CD4-positive, alpha-beta T cell treated with Interleukin-15 for 4 hours (primary cell): Measurements from ENCODE around the gene TMEM53.
"Not testable (repeated sequence)": the region's sequence is repeated elsewhere in the genome, so short reads cannot be mapped to it uniquely, and the experiment has no call there.

Source experiments
- DNase-seq: peaks from one replicate; pipeline ENCODE4 v3.0.0-alpha.2; 2020; ENCODE audit warnings: low spot score

TMEM53 gene

GRCh38 chr1:44672254-44672955, 1.9 kb downstream of the TMEM53 start:
- DNase-seq, result peak; percentile 28

GRCh38 chr1:44670751-44671640, 3.3 kb downstream of the TMEM53 start:
- no peak for DNase-seq

GRCh38 chr1:44666719-44667118, 7.6 kb downstream of the TMEM53 start:
- not testable (repeated sequence) for DNase-seq

- DNase-seq, result no peak
Observed at GRCh38 chr1:44664730-44665370, 9.4 kb downstream of the TMEM53 start.

GRCh38 chr1:44663417-44663816, 10.9 kb downstream of the TMEM53 start:
- no peak for DNase-seq

GRCh38 chr1:44662683-44663030, 11.6 kb downstream of the TMEM53 start:
- DNase-seq, result no peak

GRCh38 chr1:44661781-44662682, 12.2 kb downstream of the TMEM53 start:
- DNase-seq, result no peak

- no peak for DNase-seq
Observed at GRCh38 chr1:44660176-44660575, 14.1 kb downstream of the TMEM53 start.

- no peak for DNase-seq
Observed at GRCh38 chr1:44659566-44659965, 14.7 kb downstream of the TMEM53 start.

- no peak for DNase-seq
Observed at GRCh38 chr1:44655609-44656008, 18.7 kb downstream of the TMEM53 start.

- DNase-seq, result no peak
Observed at GRCh38 chr1:44654621-44655187, 19.6 kb downstream of the TMEM53 start.

- DNase-seq, result no peak
Observed at GRCh38 chr1:44653107-44653964, 20.9 kb downstream of the TMEM53 start.

GRCh38 chr1:44652445-44653106, 21.7 kb downstream of the TMEM53 start:
- peak; percentile 79 for DNase-seq

GRCh38 chr1:44651069-44651468, 23.2 kb downstream of the TMEM53 start:
- DNase-seq, result no peak

GRCh38 chr1:44650159-44650831, 24.0 kb downstream of the TMEM53 start:
- no peak for DNase-seq

- DNase-seq, result no peak
Observed at GRCh38 chr1:44649788-44650158, 24.5 kb downstream of the TMEM53 start.

GRCh38 chr1:44648529-44649250, 25.6 kb downstream of the TMEM53 start:
- no peak for DNase-seq

GRCh38 chr1:44647896-44648295, 26.4 kb downstream of the TMEM53 start:
- DNase-seq, result no peak
